GM23338 (cell line): ENCODE measurements around the gene ANAPC5. TPM values are rescaled to one million over a fixed set of nuclear protein-coding genes. Genes with fewer than 3 reads are reported as not detected.

ENCODE experiments used
- ATAC-seq: fragments of 200-7000 bp; cut with Tn5 transposase; 3 replicates; pipeline ENCODE4 v1.9.1; 2020
- DNase-seq: peaks from one replicate; pipeline ENCODE4 v3.0.0-alpha.2; 2015; ENCODE audit warnings: low spot score
- H2AFZ ChIP-seq: fragments of 200-600 bp; sonication (generic); 2 replicates; pipeline ENCODE4 v1.8.0; 2016; ENCODE audit warnings: antibody characterized with exemption, mild to moderate bottlenecking, moderate library complexity
- H3F3A ChIP-seq: fragments of 200-600 bp; sonication (generic); replicated peaks from 2 replicates; pipeline ENCODE4 v1.8.0; 2017; ENCODE audit warnings: antibody characterized with exemption, mixed run types, low read depth
- H3K27ac ChIP-seq: fragments of 200-600 bp; sonication (generic); 2 replicates; pipeline ENCODE4 v1.6.1; 2016; ENCODE audit warnings: low read depth
- H3K27me3 ChIP-seq: fragments of 200-600 bp; sonication (generic); 2 replicates; pipeline ENCODE4 v1.8.0; 2016; ENCODE audit warnings: mild to moderate bottlenecking, mixed run types, moderate library complexity; ENCODE audit not compliant: insufficient read depth
- H3K36me3 ChIP-seq: fragments of 200-600 bp; sonication (generic); 2 replicates; pipeline ENCODE4 v1.8.0; 2016; ENCODE audit warnings: mild to moderate bottlenecking; ENCODE audit not compliant: insufficient read depth
- H3K4me1 ChIP-seq: fragments of 200-600 bp; sonication (generic); 2 replicates; pipeline ENCODE4 v1.8.0; 2016; ENCODE audit warnings: mild to moderate bottlenecking, moderate library complexity; ENCODE audit not compliant: insufficient read depth
- H3K4me2 ChIP-seq: fragments of 200-600 bp; sonication (generic); 2 replicates; pipeline ENCODE4 v1.7.1; 2017; ENCODE audit warnings: mixed run types
- H3K4me3 ChIP-seq: fragments of 200-600 bp; sonication (generic); 2 replicates; pipeline ENCODE4 v1.6.1; 2016; ENCODE audit warnings: mixed run types
- H3K79me2 ChIP-seq: fragments of 200-600 bp; sonication (generic); replicated peaks from 2 replicates; pipeline ENCODE4 v1.8.0; 2017; ENCODE audit warnings: mild to moderate bottlenecking; ENCODE audit not compliant: insufficient read depth
- H3K9me2 ChIP-seq: fragments of 200-600 bp; sonication (generic); 2 replicates; pipeline ENCODE4 v1.8.0; 2017; ENCODE audit not compliant: insufficient read depth
- H4K20me1 ChIP-seq: fragments of 200-600 bp; sonication (generic); replicated peaks from 2 replicates; pipeline ENCODE4 v1.8.0; 2017; ENCODE audit warnings: mild to moderate bottlenecking; ENCODE audit not compliant: insufficient read depth
- H3K27ac Mint-ChIP-seq: 2 replicates; pipeline ENCODE4 v1.8.0; 2020; ENCODE audit warnings: inconsistent platforms, mild to moderate bottlenecking, moderate library complexity, mixed read lengths
- H3K27me3 Mint-ChIP-seq: 3 replicates; pipeline ENCODE4 v1.8.0; 2022; ENCODE audit warnings: low read depth, mild to moderate bottlenecking, moderate library complexity, mixed read lengths, inconsistent platforms; ENCODE audit not compliant: insufficient read depth, poor library complexity
- H3K36me3 Mint-ChIP-seq: 3 replicates; pipeline ENCODE4 v1.8.0; 2021; ENCODE audit warnings: low read depth, mild to moderate bottlenecking, inconsistent platforms, moderate library complexity, mixed read lengths
- H3K4me1 Mint-ChIP-seq: 3 replicates; pipeline ENCODE4 v1.8.0; 2020; ENCODE audit warnings: mild to moderate bottlenecking, inconsistent platforms, mixed read lengths
- H3K4me3 Mint-ChIP-seq: 3 replicates; pipeline ENCODE4 v1.8.0; 2021; ENCODE audit warnings: moderate library complexity, mild to moderate bottlenecking, inconsistent platforms, mixed read lengths
- H3K9me3 Mint-ChIP-seq: 3 replicates; pipeline ENCODE4 v1.8.0; 2020; ENCODE audit warnings: moderate library complexity, mild to moderate bottlenecking, inconsistent platforms, mixed read lengths
- CREB1 ChIP-seq: fragments of 250-450 bp; sonication (Bioruptor Pico); IDR thresholded peaks from 2 replicates; pipeline ENCODE4 v1.5.0; 2020; ENCODE audit warnings: low read depth, mild to moderate bottlenecking, moderate library complexity
- CTCF ChIP-seq, 2 experiments: fragments of 200-600 bp in 1 of 2; sonication (generic) in 1 of 2; conservative IDR thresholded peaks; 2 replicates each; pipeline versions ENCODE4 v1.5.1 to v1.6.1; 2016 to 2017; ENCODE audit warnings: antibody characterized with exemption in 2 of 2, low read depth in 2 of 2, mild to moderate bottlenecking in 2 of 2, moderate library complexity in 1 of 2
- ETS1 ChIP-seq: IDR thresholded peaks from 2 replicates; pipeline ENCODE4 v1.6.1; 2016; ENCODE audit warnings: antibody characterized with exemption
- EZH2phosphoT487 ChIP-seq: fragments of 200-600 bp; sonication (generic); IDR thresholded peaks from one replicate; pipeline ENCODE4 v1.8.1; 2018; ENCODE audit warnings: antibody characterized with exemption; ENCODE audit not compliant: unreplicated experiment
- JUNB ChIP-seq: IDR thresholded peaks from one replicate; pipeline ENCODE4 v1.6.1; 2016; ENCODE audit warnings: antibody characterized with exemption; ENCODE audit not compliant: unreplicated experiment
- POLR2AphosphoS5 ChIP-seq: IDR thresholded peaks from 2 replicates; pipeline ENCODE4 v1.6.1; 2016; ENCODE audit warnings: antibody characterized with exemption, low read depth
- REST ChIP-seq: IDR thresholded peaks from one replicate; pipeline ENCODE4 v1.6.1; 2018; ENCODE audit warnings: antibody characterized with exemption; ENCODE audit not compliant: unreplicated experiment
- STAT1 ChIP-seq: IDR thresholded peaks from one replicate; pipeline ENCODE4 v1.6.1; 2016; ENCODE audit warnings: antibody characterized with exemption; ENCODE audit not compliant: unreplicated experiment
- ZNF114 ChIP-seq: fragments of 250-450 bp; sonication (Bioruptor Pico); IDR thresholded peaks from 2 replicates; pipeline ENCODE4 v1.5.0; 2020; ENCODE audit warnings: mild to moderate bottlenecking, moderate library complexity
- ZNF331 ChIP-seq: fragments of 250-450 bp; sonication (Bioruptor Pico); IDR thresholded peaks from 2 replicates; pipeline ENCODE4 v1.5.0; 2020; ENCODE audit warnings: low read depth, mild to moderate bottlenecking, moderate library complexity
- ZNF462 ChIP-seq: fragments of 250-450 bp; sonication (Bioruptor Pico); IDR thresholded peaks from 2 replicates; pipeline ENCODE4 v1.5.0; 2020; ENCODE audit warnings: mild to moderate bottlenecking, moderate library complexity
- polyA plus RNA-seq: library from polyadenylated mRNA; unstranded; fragments of >200 nt; fragmentation: Nextera tagmentation; extraction: Ambion mirVana; gene quantifications from 2 replicates; pipeline ENCODE4 v1.2.1, GENCODE V29; 2016
- total RNA-seq: library from RNA; depleted of rRNA; stranded (reverse); fragments of >200 nt; shearing (Covaris generic); gene quantifications from 2 replicates; pipeline ENCODE4 v1.2.3, GENCODE V29; 2014

The ANAPC5 gene
- total and polyA plus RNA-seq, 2 experiments from 2014 or later, result 65.9 to 125 TPM

- no peak for TF ChIP-seq ETS1
Observed at GRCh38 chr12:121365416-121366062, 13.3 kb upstream of the ANAPC5 start (continued).

- Mint-ChIP-seq H3K4me1 (no peaks in the 10 kb centered on the region), H3K9me3 (no peaks in the 10 kb centered on the region), H3K27ac (no peak overlapping the region), H3K27me3 (no peaks in the 10 kb centered on the region), H3K36me3 (no peaks in the 10 kb centered on the region), H3K4me3 (no peak overlapping the region)
- Histone ChIP-seq H3K36me3 (no peaks in the 10 kb centered on the region), H4K20me1 (no peaks in the 10 kb centered on the region), H3K4me1 (no peaks in the 10 kb centered on the region), H3K4me2 (no peak overlapping the region), H3K27ac (no peak overlapping the region), H2AFZ (no peak overlapping the region), H3F3A (no peaks in the 10 kb centered on the region), H3K4me3 (no peak overlapping the region), H3K79me2 (no peaks in the 10 kb centered on the region), H3K27me3 (no peaks in the 10 kb centered on the region), H3K9me2 (no peaks in the 10 kb centered on the region)
- DNase-seq, result no peak
- no peak for ATAC-seq
- TF ChIP-seq POLR2AphosphoS5 (no peak), REST (no peak), ZNF462 (CRISPR knock-in tag) (no peak), CTCF (conservative IDR thresholded peaks at IDR 0.05; ENCODE audit: low read depth in 2 of 2) (no peak), ZNF331 (CRISPR knock-in tag) (no peak), STAT1 (no peak), JUNB (no peak), ZNF114 (CRISPR knock-in tag) (no peak), EZH2phosphoT487 (no peak), CREB1 (no peak), ETS1 (no peak)
Observed at GRCh38 chr12:121364683-121365121, 12.5 kb upstream of the ANAPC5 start.
